Measurements from ENCODE around the gene MRM3. TPM values are rescaled to one million over a fixed set of nuclear protein-coding genes. Genes with fewer than 3 reads are reported as not detected.
"Not testable (repeated sequence)": the region's sequence is repeated elsewhere in the genome, so short reads cannot be mapped to it uniquely, and the experiment has no call there.

MRM3 gene
- polyA plus RNA-seq, 1 experiment = 8.1 TPM

- no peak overlapping the region for H3K4me3 ChIP-seq (ENCODE audit: low read depth, low read length)
- no peaks in the 10 kb centered on the region for H3K27me3 ChIP-seq (ENCODE audit: control insufficient read depth, insufficient read depth, low read length)
- CTCF ChIA-PET = interaction anchor here (0.9 kb wide), 1 partner anchor 225 kb away, joined by 5 read pairs; no protein-coding TSS in a partner anchor
- no peak for DNase-seq (ENCODE audit: low read depth, low spot score)
- H3K27ac ChIP-seq (ENCODE audit: low read depth, low read length) = no peak overlapping the region
- no peak for TF ChIP-seq CTCF (IDR thresholded peaks at IDR 0.05; ENCODE audit: low read depth, low read length)
- H3K9me3 ChIP-seq (ENCODE audit: control insufficient read depth, insufficient read depth, low read length) = no peaks in the 10 kb centered on the region
- POLR2A ChIA-PET = no interaction called here
These were observed 7.9 kb upstream of the MRM3 start for GRCh38 chr17:774313-774584.

DNA sequence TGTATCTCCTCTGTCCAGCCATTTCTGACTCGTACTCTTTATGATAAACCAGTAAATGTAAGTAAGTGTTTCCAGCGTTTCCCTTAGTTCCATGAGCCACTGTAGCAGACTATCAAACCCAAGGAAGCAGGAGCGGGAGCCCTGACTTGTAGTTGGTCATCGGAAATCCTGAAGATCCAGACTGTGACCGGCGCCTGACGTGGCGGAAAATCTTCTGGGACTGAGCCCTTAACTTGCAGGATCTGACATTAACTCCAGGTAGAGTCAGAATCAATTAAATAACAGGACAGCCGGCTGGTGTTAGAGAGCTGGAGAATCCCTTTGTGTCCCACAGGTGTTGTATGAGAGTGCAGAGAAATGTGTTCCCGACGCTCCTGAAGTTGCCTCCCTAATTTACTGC is 4.1 kb upstream of the MRM3 start:
- no peak for TF ChIP-seq CTCF (IDR thresholded peaks at IDR 0.05; ENCODE audit: low read depth, low read length)
- DNase-seq (ENCODE audit: low read depth, low spot score) = no peak
- POLR2A ChIA-PET = no interaction called here
- no peaks in the 10 kb centered on the region; the same call in 1 of the 2 replicates for H3K9me3 ChIP-seq (ENCODE audit: control insufficient read depth, insufficient read depth, low read length)
- H3K27ac ChIP-seq (ENCODE audit: low read depth, low read length) = no peak overlapping the region
- H3K4me3 ChIP-seq (ENCODE audit: low read depth, low read length) = no peak overlapping the region
- no peaks in the 10 kb centered on the region for H3K27me3 ChIP-seq (ENCODE audit: control insufficient read depth, insufficient read depth, low read length)
- CTCF ChIA-PET = interaction anchor here (1.0 kb wide), 2 partner anchors 203 kb away, joined by 3 to 4 read pairs; no protein-coding TSS in a partner anchor

DNA sequence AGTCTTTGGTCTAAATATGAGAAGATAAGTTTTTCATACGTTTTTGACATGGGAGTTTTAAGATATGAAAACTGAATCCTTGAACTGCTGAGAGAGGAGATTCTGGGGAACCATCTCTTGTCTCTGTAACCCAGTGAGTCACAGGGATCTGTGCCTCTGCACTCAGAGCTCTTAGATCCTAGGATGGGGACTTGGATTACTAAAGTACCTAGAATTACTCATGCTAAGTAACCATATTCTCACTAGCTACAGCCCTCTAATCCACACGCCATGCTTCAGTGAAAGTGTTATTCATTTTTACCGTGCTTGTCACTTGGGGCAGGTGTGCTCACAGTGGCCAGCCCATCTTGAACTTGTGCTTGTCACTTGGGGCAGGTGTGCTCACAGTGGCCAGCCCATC is 2.0 kb downstream of the MRM3 start:
- no peak for TF ChIP-seq CTCF (IDR thresholded peaks at IDR 0.05; ENCODE audit: low read depth, low read length)
- CTCF ChIA-PET = interaction anchor here (3.5 kb wide), 1 partner anchor 197 kb away, joined by 9 read pairs; no protein-coding TSS in a partner anchor
- POLR2A ChIA-PET = no interaction called here
- no peaks in the 10 kb centered on the region for H3K27me3 ChIP-seq (ENCODE audit: control insufficient read depth, insufficient read depth, low read length)
- no peak overlapping the region for H3K4me3 ChIP-seq (ENCODE audit: low read depth, low read length)
- DNase-seq (ENCODE audit: low read depth, low spot score) = no peak
- H3K9me3 ChIP-seq (ENCODE audit: control insufficient read depth, insufficient read depth, low read length) = no peaks in the 10 kb centered on the region; the same call in 1 of the 2 replicates
- no peak overlapping the region for H3K27ac ChIP-seq (ENCODE audit: low read depth, low read length)

DNA sequence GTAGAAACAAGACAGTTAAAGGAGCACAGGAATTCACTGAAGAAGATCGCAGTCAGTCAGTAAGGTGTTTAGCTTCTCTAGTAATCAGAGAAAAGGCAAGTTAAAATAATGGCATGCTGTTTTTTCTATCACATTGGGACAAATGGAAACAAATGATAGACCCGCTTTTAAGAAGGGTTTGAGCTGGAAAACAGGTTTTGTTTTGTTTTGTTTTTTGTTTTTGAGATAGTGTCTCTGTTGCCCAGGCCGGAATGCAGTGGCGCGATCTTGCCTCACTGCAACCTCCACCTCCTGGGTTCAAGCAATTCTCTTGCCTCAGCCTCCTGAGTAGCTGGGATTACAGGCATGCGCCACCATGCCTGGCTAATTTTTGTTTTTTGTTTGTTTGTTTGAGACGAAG is 3.7 kb downstream of the MRM3 start:
- DNase-seq (ENCODE audit: low read depth, low spot score); H3K27ac ChIP-seq (ENCODE audit: low read depth, low read length); H3K4me3 ChIP-seq (ENCODE audit: low read depth, low read length); H3K27me3 ChIP-seq (ENCODE audit: control insufficient read depth, insufficient read depth, low read length); H3K9me3 ChIP-seq (ENCODE audit: control insufficient read depth, insufficient read depth, low read length); POLR2A ChIA-PET: not testable (repeated sequence)
- CTCF ChIA-PET = interaction anchor here (3.5 kb wide), 1 partner anchor 195 kb away, joined by 9 read pairs; no protein-coding TSS in a partner anchor

GRCh38 chr17:787641-788221 is 5.6 kb downstream of the MRM3 start:
- no peaks in the 10 kb centered on the region; the same call in 1 of the 2 replicates for H3K9me3 ChIP-seq (ENCODE audit: control insufficient read depth, insufficient read depth, low read length)
- TF ChIP-seq CTCF (IDR thresholded peaks at IDR 0.05; ENCODE audit: low read depth, low read length) = no peak
- DNase-seq (ENCODE audit: low read depth, low spot score) = no peak
- H3K4me3 ChIP-seq (ENCODE audit: low read depth, low read length) = no peak overlapping the region
- H3K27ac ChIP-seq (ENCODE audit: low read depth, low read length) = no peak overlapping the region
- no peaks in the 10 kb centered on the region for H3K27me3 ChIP-seq (ENCODE audit: control insufficient read depth, insufficient read depth, low read length)
- ChIA-PET POLR2A (interaction anchor here (0.6 kb wide), 2 partner anchors 178 to 201 kb away, joined by 4 to 7 read pairs; no protein-coding TSS in a partner anchor), CTCF (interaction anchor here (0.7 to 3.5 kb wide), 2 partner anchors 193 to 268 kb away, joined by 7 to 9 read pairs; no protein-coding TSS in a partner anchor)
